NCI-H1105 (cell line): ENCODE data around the gene GNAL.

ENCODE experiments used
- DNase-seq: peaks from one replicate; lab custom pipeline; 2025; lab: John Stamatoyannopoulos, UW

Gene GNAL

DNA sequence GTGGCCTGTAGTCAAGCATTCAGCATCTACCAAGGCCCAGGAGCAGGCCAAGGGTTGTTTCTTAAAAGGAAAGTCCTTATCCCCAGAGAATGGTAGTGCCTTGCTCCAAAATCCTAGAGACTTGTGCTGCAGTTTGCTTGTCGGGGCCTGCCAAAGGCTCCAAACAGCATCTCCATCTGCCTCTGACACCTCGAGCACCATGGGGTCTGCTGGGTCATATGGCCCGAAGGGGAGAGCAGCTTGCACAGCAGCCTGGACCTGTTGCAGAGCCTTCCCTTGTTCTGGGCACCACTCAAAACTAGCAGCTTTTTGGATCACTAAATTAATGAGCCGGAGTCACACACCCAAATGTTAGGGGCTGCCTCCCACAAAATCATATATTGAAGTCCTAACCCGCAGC, 35.7 kb downstream of the GNAL start:
- DNase-seq, result no peak

DNA sequence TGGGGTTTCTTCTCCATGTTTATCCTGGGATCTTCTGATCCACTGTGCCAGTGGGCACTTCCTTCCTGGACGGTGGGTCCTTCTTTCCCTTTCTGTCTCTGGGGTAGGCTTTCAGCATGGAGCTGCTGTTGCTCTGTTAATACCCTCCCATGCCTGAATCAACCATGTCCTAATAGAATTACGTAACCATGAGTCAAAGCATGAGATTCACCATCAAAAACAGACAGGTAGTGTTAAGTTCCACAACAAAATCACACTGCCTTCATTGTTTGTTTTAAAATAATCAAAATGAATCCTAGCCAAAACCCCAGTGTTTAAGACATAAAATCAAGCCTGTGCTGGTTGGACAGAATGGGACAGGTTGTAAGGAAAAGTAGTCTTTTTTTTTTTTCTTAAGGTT, 37.5 kb downstream of the GNAL start:
- DNase-seq, result no peak

DNA sequence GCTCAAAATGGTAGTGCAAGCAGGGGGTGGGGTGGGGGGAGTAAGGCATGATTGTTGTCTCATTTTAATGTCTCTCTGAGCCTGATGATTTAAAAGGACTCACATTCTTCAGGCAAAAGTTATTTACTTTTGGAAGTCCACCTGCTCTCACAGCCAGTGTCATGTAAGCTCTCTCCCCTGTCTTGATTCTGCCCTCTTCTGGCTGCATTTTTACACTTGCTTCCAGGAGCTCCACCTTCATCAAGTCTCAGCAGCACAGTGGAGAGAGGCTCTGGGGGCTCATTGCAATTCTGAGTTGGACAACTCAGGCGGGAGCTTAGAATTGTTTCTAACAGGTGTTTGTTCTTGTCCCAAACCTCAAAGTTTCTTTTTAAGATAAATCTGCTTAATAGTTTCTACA, 39.2 kb downstream of the GNAL start:
- DNase-seq, result no peak

DNA sequence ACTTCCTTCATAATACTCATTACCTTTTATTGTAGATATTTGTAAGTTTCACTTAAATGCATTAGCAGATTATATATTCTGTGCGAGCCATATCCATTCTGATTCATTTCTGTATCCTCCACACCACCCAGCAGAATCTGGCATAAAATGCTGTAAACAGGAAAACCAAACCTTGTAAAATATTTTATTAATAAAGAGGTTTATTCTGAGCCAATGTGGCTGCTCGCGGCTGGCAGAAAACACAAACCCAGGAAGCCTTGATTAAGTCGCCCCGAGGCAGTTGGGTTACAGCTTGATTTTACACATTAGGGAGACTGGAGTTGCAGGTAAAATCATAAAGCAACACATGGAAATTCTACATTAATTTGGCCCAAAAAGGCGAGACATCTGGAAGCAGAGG, 40.5 kb downstream of the GNAL start:
- DNase-seq, result no peak

DNA sequence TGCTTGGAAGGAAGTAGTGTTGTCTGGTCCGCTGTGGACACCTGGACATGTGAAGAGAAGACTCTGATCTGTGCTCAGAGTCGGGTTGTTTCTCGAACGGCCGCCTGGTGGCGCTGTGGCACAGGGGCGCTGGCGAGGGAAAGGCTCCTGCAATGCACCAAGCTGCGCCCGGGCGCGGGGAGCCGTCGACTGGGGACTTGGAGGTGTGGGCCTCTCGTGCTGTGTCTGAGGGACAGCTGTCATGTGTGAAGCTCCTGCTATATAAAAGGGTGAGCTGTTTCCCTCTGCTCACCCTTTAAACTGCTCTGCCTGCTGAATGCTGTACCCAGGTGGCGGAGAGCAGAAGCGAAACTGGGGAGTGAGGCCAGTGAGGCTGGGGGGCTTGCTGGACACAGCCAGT, 44.0 kb downstream of the GNAL start:
- DNase-seq, result peak; percentile 65

DNA sequence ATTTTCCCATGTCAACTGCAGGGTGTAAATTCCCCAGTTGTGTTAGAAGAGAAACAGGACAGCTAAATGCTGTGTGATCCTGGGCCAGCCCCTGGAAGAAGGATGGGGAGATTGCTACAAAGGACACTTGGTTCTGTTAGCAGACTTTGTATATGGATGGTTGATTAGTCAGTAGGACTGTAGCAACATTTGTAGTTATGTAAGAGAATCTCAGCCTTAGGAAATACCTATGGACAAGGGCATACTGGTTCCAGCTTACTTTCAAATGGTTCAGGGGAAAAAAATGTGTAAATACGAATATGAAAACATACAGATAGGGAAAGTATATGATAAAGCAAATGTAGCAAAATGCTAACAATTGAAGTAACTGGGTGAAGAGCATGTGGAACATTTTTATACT, 47.6 kb downstream of the GNAL start:
- no peak for DNase-seq

DNA sequence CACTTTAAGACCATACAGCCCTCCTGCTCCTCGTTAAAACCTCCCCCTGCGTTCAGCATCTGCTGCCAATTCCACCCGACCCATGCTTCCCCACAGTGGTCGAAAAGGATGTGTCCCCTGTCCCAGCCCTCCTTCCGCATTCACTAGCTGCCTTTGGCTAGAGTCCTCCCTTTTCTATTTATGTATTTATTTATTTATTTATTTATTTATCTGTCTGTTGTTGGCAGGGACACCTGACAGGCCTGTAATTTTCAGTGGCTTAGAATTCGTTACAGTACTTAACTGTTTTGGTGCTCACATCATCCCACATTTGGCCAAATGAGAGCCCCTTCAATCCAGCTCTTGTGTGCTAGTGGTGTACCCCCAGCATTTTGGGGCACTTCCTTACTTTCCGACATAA, 50.8 kb downstream of the GNAL start:
- no peak for DNase-seq

DNA sequence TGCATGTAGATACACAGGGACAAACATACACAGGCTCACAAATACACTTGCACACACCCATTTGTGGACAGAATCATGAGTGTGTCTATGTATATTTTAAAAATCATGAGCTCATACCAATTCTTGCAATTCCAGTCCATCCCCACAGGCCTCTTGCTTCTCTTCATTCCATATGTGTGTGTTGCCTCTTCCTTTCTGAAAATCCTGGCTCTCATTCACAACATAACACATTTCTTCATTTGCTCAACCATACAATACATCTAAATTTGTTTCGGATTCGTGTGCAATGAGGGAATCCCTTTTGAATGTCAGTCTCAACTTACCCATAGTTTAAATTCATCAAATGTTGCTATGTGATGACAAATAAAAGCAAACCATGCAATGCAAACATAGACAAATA, 51.4 kb downstream of the GNAL start:
- DNase-seq, result no peak

DNA sequence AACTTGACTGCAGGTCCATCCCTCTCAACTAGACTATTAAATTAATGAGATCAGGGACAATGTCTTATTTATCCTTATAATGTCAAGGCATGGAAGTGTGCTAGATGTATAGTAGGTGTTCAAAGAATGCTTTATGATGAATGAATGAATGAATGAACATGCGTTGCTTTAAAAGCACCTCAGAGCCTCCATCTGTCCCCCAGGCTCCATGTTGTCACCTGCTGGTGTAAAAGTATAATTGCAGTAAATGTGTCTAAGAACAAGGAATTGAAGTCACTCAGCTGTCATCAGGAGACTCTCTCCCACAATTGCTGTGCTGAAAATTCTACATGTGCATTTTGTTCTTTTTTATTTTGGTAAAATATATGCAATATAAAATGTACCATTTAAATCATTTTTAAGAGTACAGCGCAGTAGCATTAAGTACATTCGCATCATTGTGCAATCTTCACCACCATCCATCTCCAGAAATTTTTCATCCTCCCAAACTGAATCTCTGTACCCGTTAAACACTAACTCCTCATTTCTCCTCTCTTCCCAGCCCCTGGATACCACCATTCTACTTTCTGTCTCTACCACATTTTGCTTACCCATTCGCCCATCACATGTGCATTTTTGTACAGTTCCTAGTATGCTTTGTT, 52.6 kb downstream of the GNAL start:
- no peak for DNase-seq

DNA sequence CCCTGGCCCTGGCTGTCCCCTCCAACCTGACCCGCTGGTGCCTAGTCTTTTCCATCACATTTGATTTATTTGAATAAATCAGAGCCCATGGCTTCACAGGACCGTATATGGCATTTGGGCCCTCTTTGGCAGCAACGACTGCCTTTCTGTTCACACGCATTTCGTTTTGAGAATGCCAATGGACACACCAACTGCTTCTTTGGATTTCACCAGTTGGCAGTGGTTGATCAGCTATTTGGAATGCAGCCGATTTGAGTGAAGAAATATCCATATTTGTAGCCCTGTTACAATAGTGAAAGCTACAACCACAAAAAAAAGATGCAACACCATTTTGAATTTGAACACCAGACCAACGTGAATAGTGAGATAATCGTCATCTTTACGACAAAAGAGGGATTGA, 56.5 kb downstream of the GNAL start:
- no peak for DNase-seq

DNA sequence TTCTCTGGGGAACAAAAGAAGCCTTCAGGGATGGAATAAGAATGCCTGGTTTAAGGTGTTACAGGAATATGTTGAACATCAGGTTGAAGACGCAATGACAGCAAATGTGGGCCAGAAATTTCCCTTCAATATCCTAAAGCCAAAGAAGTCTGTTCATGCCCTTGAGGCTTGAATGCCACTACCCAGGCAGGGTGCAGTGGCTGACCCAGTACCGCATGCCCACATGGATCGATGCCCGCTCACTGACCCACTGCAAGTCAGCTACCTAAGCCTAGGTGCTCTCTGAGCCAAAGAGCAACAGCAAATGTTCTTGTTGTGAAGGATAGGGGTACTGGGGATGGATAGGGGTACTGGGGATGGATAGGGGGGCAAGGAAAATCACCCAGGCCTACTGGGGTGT, 58.2 kb downstream of the GNAL start:
- DNase-seq, result no peak

DNA sequence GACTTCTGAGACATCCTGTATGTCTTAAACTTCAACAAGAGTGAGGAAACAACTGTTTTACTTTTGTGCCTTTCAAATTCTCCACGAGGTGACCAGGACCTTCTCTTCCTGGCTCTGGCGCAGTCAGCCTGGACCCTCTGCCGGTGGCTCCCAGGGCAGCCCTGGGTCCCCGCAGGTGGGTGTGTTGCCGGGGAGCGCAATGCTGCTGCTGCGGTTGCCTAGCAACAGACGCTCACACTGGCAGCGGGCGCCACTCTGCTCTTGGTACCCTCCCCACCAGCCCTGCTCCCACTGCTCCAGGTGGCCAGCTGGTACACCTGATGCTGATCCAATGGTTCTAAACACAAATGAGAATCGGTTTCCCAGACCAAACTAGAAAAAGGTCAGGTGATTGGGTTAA, 58.7 kb downstream of the GNAL start:
- DNase-seq, result peak; percentile 82

DNA sequence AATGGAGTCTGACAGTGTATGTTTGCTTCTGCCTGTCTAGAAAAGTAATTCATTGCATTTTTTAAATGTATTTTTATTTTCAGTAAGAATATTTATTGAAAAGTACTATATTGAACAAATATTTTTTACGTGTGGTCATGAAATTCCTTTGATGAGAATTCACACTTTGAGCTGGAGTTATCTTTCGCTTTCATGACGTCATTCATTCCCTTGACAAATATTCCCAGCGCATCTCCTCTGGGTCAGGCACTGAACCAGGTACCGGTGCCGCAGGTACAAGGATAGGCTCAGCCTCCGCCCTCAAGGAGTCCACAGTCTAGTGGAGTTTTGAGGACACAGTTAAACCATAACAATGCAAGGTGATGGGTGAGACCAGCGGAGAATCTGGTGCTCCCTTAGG, 60.2 kb downstream of the GNAL start:
- no peak for DNase-seq

DNA sequence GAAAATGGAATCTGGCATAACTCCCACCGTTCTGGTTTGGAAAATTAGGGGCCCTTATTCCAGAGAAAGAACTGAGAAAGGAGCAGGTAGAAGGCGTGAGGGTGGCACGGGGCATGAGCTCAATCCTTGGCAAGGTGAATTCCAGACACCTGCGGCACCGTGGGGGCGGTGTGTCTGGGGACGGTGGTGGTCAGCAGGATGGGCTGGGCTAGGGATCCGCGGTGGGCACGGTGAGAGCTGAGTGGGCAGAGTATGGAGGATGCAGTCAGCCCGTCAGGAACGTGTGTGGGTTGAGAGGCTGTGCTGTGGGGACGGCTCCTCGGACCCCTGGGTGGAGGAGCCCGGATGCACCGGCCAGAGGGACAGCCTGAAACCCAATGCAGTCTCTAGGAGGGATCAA, 61.1 kb downstream of the GNAL start:
- no peak for DNase-seq

DNA sequence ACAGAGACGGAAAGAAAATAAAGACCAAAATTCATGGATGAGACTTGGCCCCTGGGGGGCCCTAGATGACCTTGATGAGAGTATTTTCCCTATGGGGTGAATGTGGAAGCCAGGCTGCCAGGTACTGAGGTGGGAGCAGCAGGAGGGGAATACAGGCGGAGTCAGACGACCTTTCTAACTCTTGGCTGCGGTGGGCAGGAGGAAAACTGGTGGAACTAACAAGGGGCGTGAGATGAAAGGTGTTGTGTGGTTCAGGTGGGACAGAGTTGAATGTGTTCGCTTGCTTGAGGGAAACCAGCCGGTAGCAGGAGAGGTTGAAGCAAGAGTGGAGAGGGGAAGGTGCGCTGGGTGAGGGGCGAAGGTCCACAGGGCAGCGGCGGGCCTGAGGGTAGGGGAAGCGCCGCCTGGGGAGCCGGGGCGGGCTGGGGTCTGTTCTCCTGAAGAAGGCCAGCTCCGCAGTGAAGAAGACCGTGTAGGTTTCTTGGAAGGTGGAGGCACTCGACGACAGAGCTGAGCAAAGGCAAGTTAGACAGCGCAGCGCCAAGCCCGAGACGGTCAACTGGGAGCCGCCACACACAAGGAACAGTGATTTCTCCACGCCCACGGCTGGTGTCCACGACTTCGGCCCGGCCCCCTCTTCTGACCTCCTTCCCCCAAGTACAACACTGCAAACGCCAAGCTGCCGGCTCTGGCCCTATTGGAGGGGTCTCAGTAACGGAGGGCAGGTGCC, 61.7 kb downstream of the GNAL start:
- DNase-seq, result no peak

DNA sequence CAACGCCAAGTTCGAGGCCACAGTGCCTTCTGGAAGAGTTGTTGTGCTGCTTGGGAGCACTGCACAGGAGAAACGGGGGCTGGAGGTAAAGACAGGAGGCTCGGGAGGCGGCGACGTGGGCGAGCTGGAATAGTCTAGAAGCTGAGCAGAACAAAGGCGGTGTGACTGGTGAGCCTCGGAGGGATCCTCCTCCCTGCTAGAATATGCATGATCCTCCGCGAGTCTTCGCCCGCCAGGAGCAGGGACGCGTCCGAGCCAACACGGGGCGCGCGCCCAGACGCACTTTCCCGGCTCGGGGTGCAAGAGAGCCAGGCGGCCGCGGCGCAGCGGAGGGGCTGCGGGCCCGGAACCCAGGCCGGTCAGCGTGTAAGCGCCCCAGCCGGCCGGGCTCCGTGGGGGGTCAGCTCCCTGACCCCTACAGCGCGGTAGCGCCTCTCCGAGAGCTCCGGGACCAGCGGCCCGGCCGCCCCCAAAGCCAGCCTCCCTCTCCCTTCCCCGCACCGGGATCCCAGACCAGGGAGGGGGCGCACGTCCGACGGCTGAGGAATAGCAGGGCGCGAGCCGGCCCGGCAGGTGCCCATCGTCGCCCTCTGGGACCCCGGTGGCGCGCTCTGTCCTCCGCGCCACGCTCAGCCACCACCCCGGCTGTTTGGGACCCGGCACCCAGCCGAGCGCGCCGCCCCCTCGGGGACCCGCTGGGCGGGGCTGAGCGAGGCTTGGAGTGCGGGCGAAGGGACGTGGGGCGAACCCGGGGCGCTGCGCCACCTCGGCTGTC, 62.5 kb downstream of the GNAL start:
- no peak for DNase-seq

DNA sequence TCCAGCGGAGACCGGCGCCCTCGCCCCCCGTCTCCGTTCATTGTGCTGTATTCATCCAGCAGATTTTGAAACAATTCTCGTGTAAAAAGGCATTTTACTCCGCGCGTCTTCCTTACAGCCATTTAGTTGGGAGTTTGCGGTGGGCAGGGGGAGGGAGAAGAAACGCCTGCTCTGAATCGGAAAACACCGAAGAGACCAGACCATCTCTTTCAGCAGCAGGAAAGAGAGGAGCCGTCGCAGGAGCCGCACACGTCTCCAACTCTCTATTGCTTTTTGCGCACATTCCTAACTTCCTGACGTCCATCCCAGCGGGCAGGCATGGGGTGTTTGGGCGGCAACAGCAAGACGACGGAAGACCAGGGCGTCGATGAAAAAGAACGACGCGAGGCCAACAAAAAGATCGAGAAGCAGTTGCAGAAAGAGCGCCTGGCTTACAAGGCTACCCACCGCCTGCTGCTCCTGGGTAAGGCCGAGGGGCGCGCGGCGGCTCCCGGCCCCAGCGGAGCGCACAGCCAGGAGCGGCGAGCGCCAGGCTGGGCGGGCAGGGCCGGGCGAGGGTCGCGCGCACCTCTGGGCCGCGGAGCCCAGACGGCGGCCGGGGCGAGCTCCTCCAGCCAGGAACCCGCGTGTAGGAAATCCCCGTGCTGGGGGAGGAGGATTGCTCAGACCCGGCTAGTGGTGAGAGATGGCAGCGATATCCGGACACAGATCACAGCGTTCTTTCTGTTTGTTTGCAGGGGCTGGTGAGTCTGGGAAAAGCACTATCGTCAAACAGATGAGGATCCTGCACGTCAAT, 63.2 kb downstream of the GNAL start:
- peak; percentile 69 for DNase-seq

DNA sequence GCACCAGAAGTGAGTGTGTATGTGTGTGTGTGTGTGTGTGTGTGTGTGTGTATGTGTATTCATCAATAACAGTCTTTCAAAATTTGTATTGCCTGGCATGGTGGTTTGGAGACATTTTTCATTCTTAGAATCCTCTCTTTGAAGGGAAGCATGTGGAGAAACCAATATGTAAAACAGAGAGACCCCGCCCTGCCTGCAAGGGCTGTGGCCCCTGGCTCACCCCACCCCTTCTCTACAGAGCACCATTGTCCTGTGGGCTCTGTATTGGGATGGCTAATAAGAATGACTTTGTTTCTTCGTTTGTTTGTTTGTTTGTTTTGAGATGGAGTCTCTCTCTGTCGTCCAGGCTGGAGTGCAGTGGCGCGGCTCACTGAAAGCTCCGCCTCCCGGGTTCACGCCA, 65.9 kb downstream of the GNAL start:
- no peak for DNase-seq

DNA sequence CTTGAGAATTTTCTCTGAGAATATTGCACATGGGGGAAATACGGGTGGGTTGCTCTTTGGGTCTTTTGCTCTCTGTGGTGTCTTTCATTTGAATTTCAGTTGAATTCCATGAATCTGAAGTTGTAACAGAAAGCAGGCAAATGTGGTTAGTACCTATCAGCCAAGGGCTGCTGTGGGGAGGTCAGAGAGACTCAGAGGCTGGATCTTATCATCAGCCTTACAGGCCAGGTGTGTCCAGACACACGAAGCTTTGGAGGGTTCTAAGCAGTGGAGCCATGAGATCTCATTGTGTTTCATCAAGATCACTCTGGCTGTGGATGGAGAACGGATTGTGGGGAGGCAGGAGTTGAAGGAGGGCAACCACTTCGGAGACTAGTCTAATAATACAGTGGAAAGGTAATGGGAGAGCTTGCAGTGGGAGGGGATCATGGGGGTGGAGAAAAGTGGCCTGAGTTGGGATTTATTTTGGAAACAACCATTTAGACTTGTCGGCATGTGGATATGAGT, 68.1 kb downstream of the GNAL start:
- DNase-seq, result no peak

DNA sequence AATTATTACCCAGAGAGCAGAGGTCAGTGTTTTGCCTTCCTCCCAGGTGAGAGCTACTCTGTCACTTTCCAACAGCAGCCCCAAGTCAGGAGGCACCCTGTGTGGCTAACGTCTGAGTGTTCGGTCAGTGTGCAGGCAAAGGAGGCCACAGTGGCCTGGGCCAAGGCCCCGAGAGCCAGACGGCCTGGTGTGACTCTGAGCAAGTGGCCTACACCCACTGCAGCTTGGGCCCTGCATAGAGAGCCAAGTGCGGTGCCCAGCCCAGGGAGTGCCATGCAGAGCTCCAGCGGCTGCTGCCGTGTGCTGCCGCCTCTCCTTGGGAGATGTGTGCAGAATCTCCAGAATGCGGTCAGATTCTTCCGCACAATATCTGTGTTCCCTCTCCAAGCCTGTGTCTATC, 70.4 kb downstream of the GNAL start:
- DNase-seq, result no peak

DNA sequence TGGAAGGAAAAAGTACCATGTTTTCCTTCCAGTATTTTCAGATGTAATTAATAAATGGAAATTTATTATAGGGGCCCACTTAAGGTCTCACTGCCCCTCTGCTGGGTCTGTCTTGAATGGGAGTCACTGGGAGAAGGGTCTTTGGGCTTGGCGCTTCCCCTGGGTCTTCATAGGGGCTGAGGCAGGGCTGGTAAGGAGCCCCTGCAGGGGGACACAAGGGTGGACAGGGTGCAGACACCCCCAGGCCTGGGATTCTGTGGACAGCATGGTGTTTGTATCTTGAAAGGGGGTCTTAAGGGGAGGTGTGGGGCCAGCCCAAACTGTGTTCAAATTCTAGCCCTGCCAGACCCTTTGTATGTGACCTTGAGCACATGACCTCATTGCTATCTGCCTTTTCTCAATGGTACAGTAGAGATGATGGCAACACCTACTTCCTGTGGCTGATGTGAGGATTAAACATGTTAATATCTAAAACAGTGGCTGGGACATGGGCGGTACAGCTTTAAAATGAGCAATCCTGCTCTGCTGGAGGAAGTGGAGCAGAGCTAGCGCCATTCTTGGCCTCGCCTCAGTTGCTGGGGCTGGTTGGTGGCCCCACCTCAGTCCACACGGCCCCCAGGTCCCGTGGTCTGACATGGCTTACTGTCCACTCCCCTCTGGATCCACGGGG, 71.6 kb downstream of the GNAL start:
- DNase-seq, result no peak

DNA sequence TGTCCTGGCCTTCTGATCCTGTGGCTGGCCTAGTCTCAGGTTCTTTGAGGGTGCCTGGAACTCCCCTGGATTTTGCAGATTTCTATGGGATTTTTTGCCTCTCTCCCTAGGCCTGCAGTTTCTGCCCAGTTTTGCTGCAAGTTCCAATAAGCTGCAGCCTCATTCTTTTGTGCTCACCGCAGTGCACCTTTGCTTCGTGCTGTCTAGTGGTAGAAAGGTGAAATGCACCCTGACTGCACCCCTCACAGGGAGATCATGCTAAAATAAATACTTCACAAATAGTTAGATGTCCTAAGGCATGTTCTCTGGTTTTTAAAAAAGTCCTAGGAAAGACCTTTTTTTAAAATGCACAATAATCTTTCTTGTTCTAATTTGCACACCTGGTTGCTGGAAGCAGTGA, 72.5 kb downstream of the GNAL start:
- no peak for DNase-seq
